ENCODE results near the gene TCEAL5. TPM values are rescaled to one million over a fixed set of nuclear protein-coding genes. Genes with fewer than 3 reads are reported as not detected.
"Not testable (repeated sequence)": the region's sequence is repeated elsewhere in the genome, so short reads cannot be mapped to it uniquely, and the experiment has no call there.

Gene TCEAL5
- 0.67 TPM for total RNA-seq
- long read RNA-seq, partial matches to known transcripts = 0 of 1 reads
- long read RNA-seq, other reads (novel, unspliced or antisense) = 0 of 1 reads

GRCh38 chrX:103276581-103277002 is at the start of gene TCEAL5:
TCEAL5 (minus strand) TSS chrX:103276750; CDS start chrX:103274563, 2,187 bp downstream.
- DNase-seq (ENCODE audit: low spot score) = no peak
- intact Hi-C loops (cut with DNase I) = no loop called here

GRCh38 chrX:103311399-103311780 is 34.8 kb upstream of the TCEAL5 start:
- no peak for DNase-seq (ENCODE audit: low spot score)
- intact Hi-C loops (cut with DNase I) = no loop called here

- no peak for DNase-seq (ENCODE audit: low spot score)
- intact Hi-C loops (cut with DNase I) = no loop called here
Measured at GRCh38 chrX:103310555-103311398, 34.2 kb upstream of the TCEAL5 start, which contains the start of gene BEX2. BEX2 (minus strand) TSS chrX:103310990; CDS start chrX:103309976, 1,014 bp downstream.

GRCh38 chrX:103309860-103310554 is 33.5 kb upstream of the TCEAL5 start:
- intact Hi-C loops (cut with DNase I) = no loop called here
- no peak for DNase-seq (ENCODE audit: low spot score)

GRCh38 chrX:103305666-103306065 is 29.1 kb upstream of the TCEAL5 start:
- DNase-seq (ENCODE audit: low spot score); intact Hi-C loops (cut with DNase I): not testable (repeated sequence)

GRCh38 chrX:103304705-103305104 is 28.2 kb upstream of the TCEAL5 start:
- intact Hi-C loops (cut with DNase I) = no loop called here

GRCh38 chrX:103293118-103293517 is 16.6 kb upstream of the TCEAL5 start:
- intact Hi-C loops (cut with DNase I) = no loop called here
- DNase-seq (ENCODE audit: low spot score) = no peak

More at GRCh38 chrX:103304705-103305104, 28.2 kb upstream of the TCEAL5 start:
- no peak for DNase-seq (ENCODE audit: low spot score)

GRCh38 chrX:103279624-103280023 is 3.1 kb upstream of the TCEAL5 start:
- no peak for DNase-seq (ENCODE audit: low spot score)
- intact Hi-C loops (cut with DNase I) = no loop called here

- no peak for DNase-seq (ENCODE audit: low spot score)
- intact Hi-C loops (cut with DNase I) = no loop called here
Measured at GRCh38 chrX:103275947-103276567, 493 bp downstream of the TCEAL5 start.

GRCh38 chrX:103274284-103274683 is 2.3 kb downstream of the TCEAL5 start:
- DNase-seq (ENCODE audit: low spot score) = no peak
- intact Hi-C loops (cut with DNase I) = no loop called here

GRCh38 chrX:103258275-103258674 is 18.3 kb downstream of the TCEAL5 start:
- DNase-seq (ENCODE audit: low spot score) = no peak
- intact Hi-C loops (cut with DNase I) = no loop called here

GRCh38 chrX:103256651-103257050 is 19.9 kb downstream of the TCEAL5 start:
- no peak for DNase-seq (ENCODE audit: low spot score)
- intact Hi-C loops (cut with DNase I) = no loop called here

- intact Hi-C loops (cut with DNase I) = no loop called here
- no peak for DNase-seq (ENCODE audit: low spot score)
Measured at GRCh38 chrX:103254921-103255493, 21.5 kb downstream of the TCEAL5 start, which contains the start of gene TCEAL8. TCEAL8 (minus strand) TSS chrX:103255155; CDS start chrX:103253979, 1,176 bp downstream.

- intact Hi-C loops (cut with DNase I) = no loop called here
- no peak for DNase-seq (ENCODE audit: low spot score)
Measured at GRCh38 chrX:103254171-103254824, 22.3 kb downstream of the TCEAL5 start.

- no peak for DNase-seq (ENCODE audit: low spot score)
- intact Hi-C loops (cut with DNase I) = loop anchor here (1.0 kb wide), 1 partner anchor 38 kb away; the partner anchor contains the start of gene BEX4
Measured at GRCh38 chrX:103253608-103254007, 22.9 kb downstream of the TCEAL5 start.

- intact Hi-C loops (cut with DNase I) = no loop called here
- no peak for DNase-seq (ENCODE audit: low spot score)
Measured at GRCh38 chrX:103250977-103251376, 25.6 kb downstream of the TCEAL5 start.

- DNase-seq (ENCODE audit: low spot score) = no peak
- intact Hi-C loops (cut with DNase I) = no loop called here
Measured at GRCh38 chrX:103249805-103250204, 26.7 kb downstream of the TCEAL5 start.

- intact Hi-C loops (cut with DNase I) = no loop called here
Measured at GRCh38 chrX:103248553-103248952, 28.0 kb downstream of the TCEAL5 start.

GRCh38 chrX:103240155-103240554 is 36.4 kb downstream of the TCEAL5 start:
- no peak for DNase-seq (ENCODE audit: low spot score)
- intact Hi-C loops (cut with DNase I) = no loop called here

More at GRCh38 chrX:103248553-103248952, 28.0 kb downstream of the TCEAL5 start:
- no peak for DNase-seq (ENCODE audit: low spot score)
